SU-DHL-6 (cell line): ENCODE data around the gene IGF2.
A peak's percentile ranks its signal among the peaks of the same experiment; 100 is the strongest.

Experiments
- H2AFZ ChIP-seq: fragments of 200-600 bp; sonication (generic); 2 replicates; pipeline ENCODE4 v1.6.1; 2014; ENCODE audit warnings: low read depth, mild to moderate bottlenecking, moderate library complexity, mixed read lengths, antibody characterized with exemption, low read length; ENCODE audit not compliant: severe bottlenecking
- H3F3A ChIP-seq: fragments of 200-600 bp; shearing (Covaris generic); 2 replicates; pipeline ENCODE4 v1.6.0; 2016; ENCODE audit warnings: antibody characterized with exemption, mild to moderate bottlenecking; ENCODE audit not compliant: insufficient read depth
- H3K27ac ChIP-seq: fragments of 200-600 bp; sonication (generic); 2 replicates; pipeline ENCODE4 v1.5.1; 2016; ENCODE audit warnings: low read depth, mild to moderate bottlenecking, low read length, moderate library complexity, mixed read lengths
- H3K27me3 ChIP-seq: fragments of 200-600 bp; sonication (generic), shearing (Covaris generic); 2 replicates; pipeline ENCODE4 v1.6.0; 2014; ENCODE audit warnings: mild to moderate bottlenecking, low read length
- H3K36me3 ChIP-seq: fragments of 200-600 bp; sonication (generic); 2 replicates; pipeline ENCODE4 v1.6.1; 2014; ENCODE audit warnings: mild to moderate bottlenecking, low read length, mixed read lengths
- H3K4me2 ChIP-seq: fragments of 300-600, 200-600 bp; shearing (Covaris generic), sonication (generic); 2 replicates; pipeline ENCODE4 v1.6.0; 2014; ENCODE audit warnings: low read length, low read depth, mild to moderate bottlenecking; ENCODE audit not compliant: poor library complexity, severe bottlenecking
- H3K4me3 ChIP-seq: fragments of 200-600 bp; sonication (generic); 2 replicates; pipeline ENCODE4 v1.5.1; 2014; ENCODE audit warnings: antibody characterized with exemption, low read length, mild to moderate bottlenecking, mixed read lengths; ENCODE audit not compliant: insufficient read depth, poor library complexity, severe bottlenecking
- H3K79me2 ChIP-seq: fragments of 200-600 bp; sonication (generic); 2 replicates; pipeline ENCODE4 v1.6.1; 2014; ENCODE audit warnings: mild to moderate bottlenecking, low read length, moderate library complexity; ENCODE audit not compliant: insufficient read depth
- H3K9ac ChIP-seq: fragments of 200-600 bp; sonication (generic); 2 replicates; pipeline ENCODE4 v1.7.0; 2014; ENCODE audit warnings: mild to moderate bottlenecking, low read length
- H3K9me2 ChIP-seq: fragments of 200-600 bp; sonication (generic); replicated peaks from 2 replicates; pipeline ENCODE4 v1.6.1; 2014; ENCODE audit warnings: low read length; ENCODE audit not compliant: insufficient read depth
- H3K9me3 ChIP-seq: fragments of 200-600 bp; sonication (generic); 2 replicates; pipeline ENCODE4 v1.6.1; 2014; ENCODE audit warnings: low read length, mixed read lengths; ENCODE audit not compliant: insufficient read depth
- H4K20me1 ChIP-seq: fragments of 200-600 bp; sonication (generic); 2 replicates; pipeline ENCODE4 v1.6.1; 2014; ENCODE audit warnings: low read depth, mild to moderate bottlenecking, antibody characterized with exemption, low read length, moderate library complexity, mixed read lengths
- EZH2phosphoT487 ChIP-seq: fragments of 200-600 bp; sonication (generic), shearing (Covaris generic); conservative IDR thresholded peaks from 2 replicates; pipeline ENCODE4 v1.6.1; 2018; ENCODE audit warnings: mild to moderate bottlenecking, antibody characterized with exemption, low read length, moderate library complexity, mixed read lengths
- TF ChIP-seq, protein P1 (sequence below): fragments of 200-600 bp; sonication (generic); IDR thresholded peaks from one replicate; pipeline ENCODE4 v1.5.1; 2017; ENCODE audit warnings: antibody characterized with exemption, mild to moderate bottlenecking, low read length, moderate library complexity; ENCODE audit not compliant: insufficient read depth, poor library complexity, severe bottlenecking

Gene IGF2

DNA sequence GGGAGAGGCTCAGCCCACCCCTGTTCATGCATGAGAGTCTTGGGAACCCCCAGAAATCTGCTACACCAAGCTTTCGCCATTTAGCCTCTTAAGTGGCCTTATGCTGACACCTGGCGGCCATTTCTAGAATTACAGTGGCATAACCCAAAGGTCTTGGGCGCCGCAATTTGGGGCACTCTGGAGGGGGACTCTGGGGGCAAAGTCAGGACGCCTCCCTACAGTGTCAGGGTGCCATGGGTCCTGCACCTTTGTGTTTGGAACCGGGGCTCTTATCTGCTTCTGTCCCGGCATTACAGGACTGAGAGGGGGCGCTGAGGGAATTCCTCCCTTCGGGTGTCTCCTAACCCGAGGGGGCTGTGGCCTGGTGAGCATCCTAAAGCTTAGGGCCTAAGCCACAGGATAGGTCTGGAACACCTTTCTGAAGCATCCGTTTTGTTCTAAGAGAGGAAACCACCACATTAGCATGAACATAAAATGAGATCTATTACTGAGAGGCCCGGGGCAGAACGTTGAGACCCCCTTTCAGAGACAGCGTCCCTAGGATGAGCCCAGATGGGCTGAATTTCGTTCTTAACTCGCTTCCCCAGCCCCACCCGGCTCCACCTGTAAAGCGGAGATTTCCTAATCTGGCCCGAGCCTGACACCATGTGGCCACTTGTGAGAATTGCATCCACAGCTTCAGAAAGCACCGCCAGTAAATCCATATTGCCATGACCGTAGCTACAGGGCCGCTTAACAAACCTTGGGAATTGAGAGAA is 12.5 kb upstream of the IGF2 start:
- Histone ChIP-seq H3K4me3 (no peak overlapping the region), H3K9ac (no peak overlapping the region), H3K9me2 (no peaks in the 10 kb centered on the region), H2AFZ (no peak overlapping the region), H3K36me3 (no peaks in the 10 kb centered on the region), H3K79me2 (no peaks in the 10 kb centered on the region), H3F3A (no peaks in the 10 kb centered on the region), H4K20me1 (no peaks in the 10 kb centered on the region), H3K27me3 (no peaks in the 10 kb centered on the region), H3K27ac (no peak overlapping the region), H3K4me2 (no peak overlapping the region), H3K9me3 (no peaks in the 10 kb centered on the region)
- TF ChIP-seq, protein P1, sequence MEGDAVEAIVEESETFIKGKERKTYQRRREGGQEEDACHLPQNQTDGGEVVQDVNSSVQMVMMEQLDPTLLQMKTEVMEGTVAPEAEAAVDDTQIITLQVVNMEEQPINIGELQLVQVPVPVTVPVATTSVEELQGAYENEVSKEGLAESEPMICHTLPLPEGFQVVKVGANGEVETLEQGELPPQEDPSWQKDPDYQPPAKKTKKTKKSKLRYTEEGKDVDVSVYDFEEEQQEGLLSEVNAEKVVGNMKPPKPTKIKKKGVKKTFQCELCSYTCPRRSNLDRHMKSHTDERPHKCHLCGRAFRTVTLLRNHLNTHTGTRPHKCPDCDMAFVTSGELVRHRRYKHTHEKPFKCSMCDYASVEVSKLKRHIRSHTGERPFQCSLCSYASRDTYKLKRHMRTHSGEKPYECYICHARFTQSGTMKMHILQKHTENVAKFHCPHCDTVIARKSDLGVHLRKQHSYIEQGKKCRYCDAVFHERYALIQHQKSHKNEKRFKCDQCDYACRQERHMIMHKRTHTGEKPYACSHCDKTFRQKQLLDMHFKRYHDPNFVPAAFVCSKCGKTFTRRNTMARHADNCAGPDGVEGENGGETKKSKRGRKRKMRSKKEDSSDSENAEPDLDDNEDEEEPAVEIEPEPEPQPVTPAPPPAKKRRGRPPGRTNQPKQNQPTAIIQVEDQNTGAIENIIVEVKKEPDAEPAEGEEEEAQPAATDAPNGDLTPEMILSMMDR = peak; percentile 82
- TF ChIP-seq EZH2phosphoT487 = no peak

DNA sequence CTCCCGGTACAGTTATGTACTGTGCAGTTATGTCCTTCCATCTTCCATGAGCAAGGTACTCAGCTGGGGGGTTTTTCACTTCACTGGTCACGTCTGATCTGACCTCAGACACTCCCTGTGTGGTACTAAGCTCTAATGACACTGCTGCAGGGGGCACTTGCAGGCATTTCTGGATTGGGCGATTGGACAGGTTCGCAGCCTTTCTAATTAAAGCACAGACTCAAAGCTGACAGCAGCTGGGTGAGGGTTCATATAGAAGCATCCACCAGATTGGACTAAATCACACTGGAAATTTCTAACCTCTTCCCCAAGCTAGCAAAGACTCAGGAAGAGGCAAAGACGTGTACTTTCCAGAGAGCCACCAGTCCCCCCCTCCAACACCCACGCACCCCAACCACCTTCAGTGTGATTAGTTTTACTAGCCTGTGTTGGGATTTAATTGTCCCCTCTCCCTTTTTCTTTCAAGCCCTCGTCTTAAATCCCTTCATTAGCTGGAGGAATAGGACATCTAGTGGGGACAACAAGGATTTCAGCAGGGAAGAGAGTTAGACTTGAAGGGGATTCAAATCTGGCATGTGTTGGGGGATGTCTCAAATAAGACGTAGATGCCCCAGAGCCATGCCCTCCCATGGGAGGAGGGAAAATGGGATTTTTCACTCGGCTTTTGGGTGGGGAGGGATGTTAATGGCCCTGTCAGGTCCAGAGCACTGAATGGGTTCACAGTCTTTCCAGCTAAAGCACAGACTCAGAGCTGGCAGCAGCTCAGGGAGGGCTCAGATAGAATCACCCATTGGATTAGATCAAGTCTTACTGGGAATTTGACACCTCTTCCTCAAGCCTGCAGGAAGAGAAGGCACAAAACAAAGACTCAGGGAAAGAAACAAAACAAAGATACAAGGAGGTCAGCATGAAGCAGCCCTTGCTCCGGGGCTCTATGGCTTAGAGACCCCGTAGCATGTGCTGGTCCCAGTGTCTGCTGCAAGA is 11.0 kb upstream of the IGF2 start:
- no peaks in the 10 kb centered on the region for H3K36me3 ChIP-seq
- no peaks in the 10 kb centered on the region for H3K27me3 ChIP-seq
- no peaks in the 10 kb centered on the region for H3F3A ChIP-seq
- no peaks in the 10 kb centered on the region for H3K79me2 ChIP-seq
- no peak overlapping the region for H3K27ac ChIP-seq
- no peaks in the 10 kb centered on the region for H3K9me2 ChIP-seq
- no peaks in the 10 kb centered on the region for H4K20me1 ChIP-seq
- H3K9ac ChIP-seq = no peak overlapping the region
- H3K4me3 ChIP-seq = no peak overlapping the region
- H3K4me2 ChIP-seq = no peak overlapping the region
- no peak overlapping the region for H2AFZ ChIP-seq
- no peak for TF ChIP-seq EZH2phosphoT487
- TF ChIP-seq, protein P1 = no peak
- no peaks in the 10 kb centered on the region for H3K9me3 ChIP-seq

DNA sequence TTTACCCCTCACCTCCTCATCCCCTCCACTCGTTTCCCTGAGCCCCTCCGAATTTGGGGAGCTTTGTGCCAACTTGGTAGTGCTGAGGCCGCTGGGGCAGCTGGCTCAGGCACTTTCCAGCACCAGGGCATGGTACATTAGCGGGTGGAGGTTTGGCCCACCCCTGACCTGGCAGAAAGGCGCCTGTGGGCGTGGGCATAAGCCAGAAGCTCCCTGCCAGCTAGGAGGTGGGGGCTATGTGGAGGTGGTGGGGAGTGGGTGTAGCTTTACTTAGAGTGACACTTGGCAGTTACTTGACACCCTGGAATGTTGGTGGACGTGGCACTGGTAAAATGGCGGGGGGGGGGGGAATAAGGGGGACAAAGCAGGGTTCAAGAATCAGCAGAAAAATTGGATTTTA is 10.3 kb upstream of the IGF2 start:
- H3K4me3 ChIP-seq = no peak overlapping the region
- H4K20me1 ChIP-seq = no peaks in the 10 kb centered on the region
- H3K4me2 ChIP-seq = no peak overlapping the region
- no peaks in the 10 kb centered on the region for H3K79me2 ChIP-seq
- no peak overlapping the region for H3K9ac ChIP-seq
- H3K27ac ChIP-seq = no peak overlapping the region
- H3K27me3 ChIP-seq = no peaks in the 10 kb centered on the region
- no peaks in the 10 kb centered on the region for H3F3A ChIP-seq
- no peaks in the 10 kb centered on the region for H3K36me3 ChIP-seq
- H3K9me2 ChIP-seq = no peaks in the 10 kb centered on the region
- no peak for TF ChIP-seq EZH2phosphoT487
- TF ChIP-seq, protein P1 = no peak
- no peak overlapping the region for H2AFZ ChIP-seq
- no peaks in the 10 kb centered on the region for H3K9me3 ChIP-seq
